K562 (cell line): Measurements from ENCODE around the gene LSM14B. TPM values are rescaled to one million over a fixed set of nuclear protein-coding genes. Genes with fewer than 3 reads are reported as not detected.

Source experiments
- ATF1 ChIP-seq, 2 experiments: fragments of 450-650 bp in 1 of 2; IDR thresholded peaks; 2 replicates each; pipeline ENCODE4 v1.6.1; 2016; ENCODE audit warnings: missing compliant biosample characterization in 1 of 2, missing genetic modification characterization in 1 of 2
- CREB1 ChIP-seq, 2 experiments: sonication (generic) in 1 of 2; formaldehyde crosslinking in 1 of 2; IDR thresholded peaks; 2 replicates each; pipeline versions ENCODE4 v1.6.1 to v1.8.0; 2012 to 2022; ENCODE audit warnings: inconsistent platforms in 1 of 2, mild to moderate bottlenecking in 1 of 2, missing genetic modification reagents in 1 of 2, moderate library complexity in 1 of 2
- ETV5 ChIP-seq: sonication (generic); formaldehyde crosslinking; IDR thresholded peaks from 2 replicates; pipeline ENCODE4 v1.4.0; 2020; ENCODE audit warnings: low read depth, mild to moderate bottlenecking, missing genetic modification reagents
- HNRNPK ChIP-seq: fragments of 200-400 bp; formaldehyde crosslinking; IDR thresholded peaks from one replicate; pipeline ENCODE4 v1.6.1; 2018; ENCODE audit warnings: mild to moderate bottlenecking, low read depth, low read length; ENCODE audit not compliant: poor library complexity, severe bottlenecking
- MXD1 ChIP-seq: fragments of 250-450 bp; sonication (Bioruptor Pico); IDR thresholded peaks from 2 replicates; pipeline ENCODE4 v1.8.0; 2021; ENCODE audit warnings: borderline replicate concordance, mild to moderate bottlenecking, moderate library complexity; ENCODE audit not compliant: poor library complexity, severe bottlenecking
- NFATC3 ChIP-seq: fragments of 450-650 bp; IDR thresholded peaks from 2 replicates; pipeline ENCODE4 v1.6.1; 2017; ENCODE audit warnings: mild to moderate bottlenecking
- NRF1 ChIP-seq, 2 experiments: fragments of 450-650 bp; IDR thresholded peaks in 1 of 2; conservative IDR thresholded peaks in 1 of 2; 2 replicates each; pipeline ENCODE4 v1.6.1; 2014; ENCODE audit warnings: mild to moderate bottlenecking in 2 of 2
- PPARD ChIP-seq: fragments of 250-450 bp; sonication (Bioruptor Pico); IDR thresholded peaks from 2 replicates; pipeline ENCODE4 v1.8.0; 2022; ENCODE audit warnings: inconsistent platforms, mild to moderate bottlenecking, moderate library complexity
- RBBP5 ChIP-seq: fragments of 200-600 bp; sonication (generic); IDR thresholded peaks from 2 replicates; pipeline ENCODE4 v1.6.1; 2012; ENCODE audit warnings: borderline replicate concordance, mild to moderate bottlenecking, low read length, control low read depth, inconsistent platforms; ENCODE audit not compliant: insufficient read depth, poor library complexity, severe bottlenecking
- ZHX1 ChIP-seq: fragments of 150-350 bp; conservative IDR thresholded peaks from 2 replicates; pipeline ENCODE4 v1.6.1; 2014; ENCODE audit warnings: low read length
- ZNF165 ChIP-seq: fragments of 250-450 bp; sonication (Bioruptor Pico); IDR thresholded peaks from 2 replicates; pipeline ENCODE4 v1.4.0; 2020; ENCODE audit warnings: borderline replicate concordance
- ZNF3 ChIP-seq: fragments of 250-450 bp; sonication (Bioruptor Pico); IDR thresholded peaks from 2 replicates; pipeline ENCODE4 v1.5.0; 2021; ENCODE audit warnings: mild to moderate bottlenecking, moderate library complexity
- ZNF551 ChIP-seq: fragments of 250-450 bp; sonication (Bioruptor Pico); IDR thresholded peaks from 2 replicates; pipeline ENCODE4 v1.5.0; 2021; ENCODE audit warnings: mild to moderate bottlenecking, moderate library complexity
- polyA plus RNA-seq, 8 experiments: library from polyadenylated mRNA; depleted of rRNA in 4 of 8; stranded (reverse) in 5 of 8; unstranded in 3 of 8; fragments of >200 nt; fragmentation: Nextera tagmentation in 2 of 8; fragmentation: Illumina TruSeq in 1 of 8; extraction: Ambion mirVana in 2 of 8; extraction: Trizol in 1 of 8; gene quantifications; 2 replicates each; pipeline versions ENCODE4 v1.2.1 to v1.2.3, GENCODE V29; 2011 to 2014; ENCODE audit warnings: inconsistent platforms in 1 of 8, missing spikeins in 1 of 8
- total RNA-seq, 7 experiments: library from RNA; depleted of rRNA in 6 of 7; stranded (reverse); fragments of >200 nt in 6 of 7; fragmentation: Illumina TruSeq in 2 of 7; extraction: Trizol in 2 of 7; gene quantifications; 2 replicates each; pipeline versions ENCODE4 v1.2.1 to v1.2.3, GENCODE V29; 2011 to 2021; ENCODE audit warnings: low replicate concordance in 1 of 7
- TF ChIP-seq, protein P1 (sequence below): fragments of 250-450 bp; sonication (Bioruptor Pico); IDR thresholded peaks from 2 replicates; pipeline ENCODE4 v1.8.0; 2022; ENCODE audit warnings: moderate library complexity, mild to moderate bottlenecking, inconsistent platforms
- TF ChIP-seq, protein P2 (sequence below): fragments of 450-650 bp; formaldehyde crosslinking; IDR thresholded peaks from 2 replicates; pipeline ENCODE4 v1.4.0; 2020; ENCODE audit warnings: mild to moderate bottlenecking, moderate library complexity
- TF ChIP-seq, protein P3 (sequence below): fragments of 450-650 bp; formaldehyde crosslinking; IDR thresholded peaks from 2 replicates; pipeline ENCODE4 v1.4.0; 2022; ENCODE audit warnings: mild to moderate bottlenecking, moderate library complexity
- TF ChIP-seq, protein P4 (sequence below): fragments of 250-450 bp; sonication (Bioruptor Pico); IDR thresholded peaks from 2 replicates; pipeline ENCODE4 v1.5.0; 2022; ENCODE audit warnings: mild to moderate bottlenecking

Gene LSM14B
- total and polyA plus RNA-seq, 9 of the 15 experiments (the other 6 are each of a cell fraction or from before 2014, with no cell fraction given) = 0.66 to 36.0 (median 20.2) TPM

- TF ChIP-seq MXD1 (CRISPR knock-in tag) = no peak
- TF ChIP-seq, protein P1, sequence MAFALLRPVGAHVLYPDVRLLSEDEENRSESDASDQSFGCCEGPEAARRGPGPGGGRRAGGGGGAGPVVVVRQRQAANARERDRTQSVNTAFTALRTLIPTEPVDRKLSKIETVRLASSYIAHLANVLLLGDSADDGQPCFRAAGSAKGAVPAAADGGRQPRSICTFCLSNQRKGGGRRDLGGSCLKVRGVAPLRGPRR (CRISPR knock-in tag) = no peak
- TF ChIP-seq, protein P2, sequence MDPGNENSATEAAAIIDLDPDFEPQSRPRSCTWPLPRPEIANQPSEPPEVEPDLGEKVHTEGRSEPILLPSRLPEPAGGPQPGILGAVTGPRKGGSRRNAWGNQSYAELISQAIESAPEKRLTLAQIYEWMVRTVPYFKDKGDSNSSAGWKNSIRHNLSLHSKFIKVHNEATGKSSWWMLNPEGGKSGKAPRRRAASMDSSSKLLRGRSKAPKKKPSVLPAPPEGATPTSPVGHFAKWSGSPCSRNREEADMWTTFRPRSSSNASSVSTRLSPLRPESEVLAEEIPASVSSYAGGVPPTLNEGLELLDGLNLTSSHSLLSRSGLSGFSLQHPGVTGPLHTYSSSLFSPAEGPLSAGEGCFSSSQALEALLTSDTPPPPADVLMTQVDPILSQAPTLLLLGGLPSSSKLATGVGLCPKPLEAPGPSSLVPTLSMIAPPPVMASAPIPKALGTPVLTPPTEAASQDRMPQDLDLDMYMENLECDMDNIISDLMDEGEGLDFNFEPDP (CRISPR knock-in tag) = no peak
- TF ChIP-seq ATF1 (CRISPR knock-in tag; IDR thresholded peaks at IDR 0.05) = peak; percentile 34; the same call in 1 of the 2 replicates
- TF ChIP-seq ATF1 (tag; IDR thresholded peaks at IDR 0.05) = 0 out of 2 replicates have a peak, but pooled peaks have one; percentile 13
- TF ChIP-seq PPARD (CRISPR knock-in tag) = no peak
- TF ChIP-seq ZNF551 (CRISPR knock-in tag) = no peak
- no peak for TF ChIP-seq HNRNPK
- TF ChIP-seq ZNF165 (CRISPR knock-in tag) = no peak
- no peak for TF ChIP-seq NFATC3
- TF ChIP-seq, protein P3, sequence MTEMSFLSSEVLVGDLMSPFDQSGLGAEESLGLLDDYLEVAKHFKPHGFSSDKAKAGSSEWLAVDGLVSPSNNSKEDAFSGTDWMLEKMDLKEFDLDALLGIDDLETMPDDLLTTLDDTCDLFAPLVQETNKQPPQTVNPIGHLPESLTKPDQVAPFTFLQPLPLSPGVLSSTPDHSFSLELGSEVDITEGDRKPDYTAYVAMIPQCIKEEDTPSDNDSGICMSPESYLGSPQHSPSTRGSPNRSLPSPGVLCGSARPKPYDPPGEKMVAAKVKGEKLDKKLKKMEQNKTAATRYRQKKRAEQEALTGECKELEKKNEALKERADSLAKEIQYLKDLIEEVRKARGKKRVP = no peak
- TF ChIP-seq ETV5 (CRISPR knock-in tag) = no peak
- TF ChIP-seq NRF1 (conservative IDR thresholded peaks at IDR 0.05 in 1 of 2, IDR thresholded peaks at IDR 0.05 in 1 of 2) = peak; percentile 75 to 82; a peak in 2 of 4 replicates
- no peak for TF ChIP-seq ZHX1
- TF ChIP-seq, protein P4, sequence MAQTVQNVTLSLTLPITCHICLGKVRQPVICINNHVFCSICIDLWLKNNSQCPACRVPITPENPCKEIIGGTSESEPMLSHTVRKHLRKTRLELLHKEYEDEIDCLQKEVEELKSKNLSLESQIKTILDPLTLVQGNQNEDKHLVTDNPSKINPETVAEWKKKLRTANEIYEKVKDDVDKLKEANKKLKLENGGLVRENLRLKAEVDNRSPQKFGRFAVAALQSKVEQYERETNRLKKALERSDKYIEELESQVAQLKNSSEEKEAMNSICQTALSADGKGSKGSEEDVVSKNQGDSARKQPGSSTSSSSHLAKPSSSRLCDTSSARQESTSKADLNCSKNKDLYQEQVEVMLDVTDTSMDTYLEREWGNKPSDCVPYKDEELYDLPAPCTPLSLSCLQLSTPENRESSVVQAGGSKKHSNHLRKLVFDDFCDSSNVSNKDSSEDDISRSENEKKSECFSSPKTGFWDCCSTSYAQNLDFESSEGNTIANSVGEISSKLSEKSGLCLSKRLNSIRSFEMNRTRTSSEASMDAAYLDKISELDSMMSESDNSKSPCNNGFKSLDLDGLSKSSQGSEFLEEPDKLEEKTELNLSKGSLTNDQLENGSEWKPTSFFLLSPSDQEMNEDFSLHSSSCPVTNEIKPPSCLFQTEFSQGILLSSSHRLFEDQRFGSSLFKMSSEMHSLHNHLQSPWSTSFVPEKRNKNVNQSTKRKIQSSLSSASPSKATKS (CRISPR knock-in tag) = no peak
- TF ChIP-seq ZNF3 (CRISPR knock-in tag) = no peak
- TF ChIP-seq RBBP5 = peak; percentile 68
- TF ChIP-seq CREB1 (IDR thresholded peaks at IDR 0.05) = peak; percentile 89
- no peak for TF ChIP-seq CREB1 (CRISPR knock-in tag; IDR thresholded peaks at IDR 0.05)
Observed at GRCh38 chr20:62143081-62143956, 21.0 kb downstream of the LSM14B start, which contains the start of the genes PSMA7 and SS18L1 (continued).
